GM19463 (cell line): ENCODE data around the gene KCNAB1.
"Not testable (repeated sequence)": the region's sequence is repeated elsewhere in the genome, so short reads cannot be mapped to it uniquely, and the experiment has no call there.

ENCODE experiments used
- ATAC-seq: cut with Tn5 transposase; IDR thresholded peaks from one replicate; pipeline ENCODE4 v1.9.1; 2021; ENCODE audit warnings: mild to moderate bottlenecking, moderate library complexity; ENCODE audit not compliant: unreplicated experiment

The KCNAB1 gene

GRCh38 chr3:156120528-156121251 is at the start of gene KCNAB1:
Gene KCNAB1, plus strand, starts transcription at chr3:156120578.
- no peak for ATAC-seq

- no peak for ATAC-seq
Observed at GRCh38 chr3:156071031-156071430, 49.3 kb upstream of the KCNAB1 start.

- ATAC-seq, result not testable (repeated sequence)
Observed at GRCh38 chr3:156072950-156073657, 47.3 kb upstream of the KCNAB1 start.

- no peak for ATAC-seq
Observed at GRCh38 chr3:156090126-156090525, 30.3 kb upstream of the KCNAB1 start.

GRCh38 chr3:156093964-156094363 is 26.4 kb upstream of the KCNAB1 start:
- ATAC-seq, result no peak

- ATAC-seq, result no peak
Observed at GRCh38 chr3:156094391-156094790, 26.0 kb upstream of the KCNAB1 start.

GRCh38 chr3:156095652-156096051 is 24.7 kb upstream of the KCNAB1 start:
- not testable (repeated sequence) for ATAC-seq

GRCh38 chr3:156098437-156099035 is 21.8 kb upstream of the KCNAB1 start:
- peak; percentile 87 for ATAC-seq

GRCh38 chr3:156099348-156099747 is 21.0 kb upstream of the KCNAB1 start:
- ATAC-seq, result not testable (repeated sequence)

- ATAC-seq, result not testable (repeated sequence)
Observed at GRCh38 chr3:156099984-156100383, 20.4 kb upstream of the KCNAB1 start.

GRCh38 chr3:156102267-156102931 is 18.0 kb upstream of the KCNAB1 start:
- no peak for ATAC-seq

- ATAC-seq, result no peak
Observed at GRCh38 chr3:156106721-156107373, 13.5 kb upstream of the KCNAB1 start.

GRCh38 chr3:156107504-156107903 is 12.9 kb upstream of the KCNAB1 start:
- ATAC-seq, result no peak

GRCh38 chr3:156108616-156109015 is 11.8 kb upstream of the KCNAB1 start:
- no peak for ATAC-seq

GRCh38 chr3:156109989-156110388 is 10.4 kb upstream of the KCNAB1 start:
- ATAC-seq, result no peak

GRCh38 chr3:156126467-156126866 is 6.1 kb downstream of the KCNAB1 start:
- ATAC-seq, result no peak

GRCh38 chr3:156131241-156131640 is 10.9 kb downstream of the KCNAB1 start:
- no peak for ATAC-seq

GRCh38 chr3:156131799-156132198 is 11.4 kb downstream of the KCNAB1 start:
- ATAC-seq, result no peak

GRCh38 chr3:156132313-156132712 is 11.9 kb downstream of the KCNAB1 start:
- no peak for ATAC-seq

GRCh38 chr3:156133076-156133475 is 12.7 kb downstream of the KCNAB1 start:
- ATAC-seq, result no peak
